Memory B cell (primary cell): Measurements from ENCODE around the gene RASGEF1B.

Source experiments
- ATAC-seq: fragments of 150-1000 bp; cut with Tn5 transposase; 2 replicates; pipeline ENCODE4 v1.10.0; 2021; ENCODE audit warnings: low read depth, mild to moderate bottlenecking, moderate library complexity
- DNase-seq, 2 donors: peaks; one replicate each; pipeline ENCODE4 v3.0.0; 2022; ENCODE audit warnings: low spot score in 2 of 2
- H3K27ac Mint-ChIP-seq: one replicate; pipeline ENCODE4 v1.8.0; 2022; ENCODE audit warnings: mild to moderate bottlenecking, moderate library complexity, mixed read lengths
- H3K27me3 Mint-ChIP-seq: one replicate; pipeline ENCODE4 v1.8.0; 2022; ENCODE audit warnings: mixed read lengths
- H3K36me3 Mint-ChIP-seq: one replicate; pipeline ENCODE4 v1.8.0; 2022; ENCODE audit warnings: mild to moderate bottlenecking, mixed read lengths
- H3K4me1 Mint-ChIP-seq: one replicate; pipeline ENCODE4 v1.8.0; 2022; ENCODE audit warnings: mixed read lengths
- H3K4me3 Mint-ChIP-seq: one replicate; pipeline ENCODE4 v1.8.0; 2022; ENCODE audit warnings: mild to moderate bottlenecking, moderate library complexity, mixed read lengths
- H3K9me3 Mint-ChIP-seq: one replicate; pipeline ENCODE4 v1.8.0; 2022; ENCODE audit warnings: mixed read lengths

Gene RASGEF1B

DNA sequence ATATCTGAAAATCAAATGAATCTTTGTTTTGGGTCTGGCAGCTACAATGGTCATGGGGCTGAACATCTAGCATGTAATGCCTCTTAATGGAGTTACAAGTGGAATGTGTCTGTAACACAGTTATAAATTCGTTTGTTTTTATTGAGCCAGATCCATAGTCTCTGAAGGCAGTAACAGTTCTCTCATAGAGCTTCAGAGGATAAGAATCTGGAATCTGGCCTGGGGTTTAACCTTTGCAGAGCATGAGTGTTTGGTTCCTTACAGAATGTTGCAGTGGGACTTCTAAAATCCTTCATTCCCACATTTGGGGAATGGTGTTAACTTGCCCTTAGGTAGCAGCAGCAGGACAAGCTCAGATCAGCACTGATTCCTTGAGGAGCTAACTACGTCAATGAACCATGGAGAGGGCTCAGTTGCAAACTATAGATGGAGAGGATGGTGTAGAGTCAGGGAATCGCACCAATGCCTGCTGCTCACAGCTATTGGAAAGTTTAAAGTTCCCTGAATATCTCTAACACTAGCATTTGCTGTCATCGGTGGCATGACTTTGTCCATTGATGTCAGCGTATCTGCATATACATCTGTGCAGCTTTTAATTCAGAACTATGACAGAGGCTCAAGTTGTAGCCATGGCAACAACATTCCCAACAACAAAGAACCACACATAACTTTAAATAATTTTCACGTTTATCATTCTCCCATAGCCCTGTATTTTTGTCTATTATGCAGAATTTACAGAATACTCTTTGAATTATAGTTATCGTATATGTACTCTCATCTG lies 72.2 kb downstream of the RASGEF1B start:
- no peak overlapping the region for H3K27ac Mint-ChIP-seq
- no peaks in the 10 kb centered on the region for H3K9me3 Mint-ChIP-seq
- no peak for DNase-seq
- no peaks in the 10 kb centered on the region for H3K4me1 Mint-ChIP-seq
- no peaks in the 10 kb centered on the region for H3K27me3 Mint-ChIP-seq
- no peaks in the 10 kb centered on the region for H3K36me3 Mint-ChIP-seq
- no peak for ATAC-seq
- no peak overlapping the region for H3K4me3 Mint-ChIP-seq

DNA sequence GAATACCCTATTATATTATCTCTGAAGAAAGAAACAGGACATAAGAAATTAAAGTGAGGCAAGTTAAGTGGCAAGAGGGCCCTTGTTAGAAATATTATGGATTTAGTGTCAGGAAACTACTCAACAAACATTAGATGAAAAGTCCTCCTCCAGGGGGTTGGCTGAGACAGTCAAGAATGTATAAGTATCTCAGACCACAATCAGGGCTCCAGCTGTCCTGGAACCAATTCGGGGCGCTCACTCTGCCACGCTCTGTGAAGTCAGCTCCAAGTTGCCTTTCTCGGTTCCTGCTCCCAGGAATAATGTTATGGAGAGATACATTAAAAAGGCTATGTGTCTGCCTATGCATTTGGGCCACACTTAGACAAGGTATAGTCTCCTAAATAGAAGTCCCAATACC lies 73.3 kb downstream of the RASGEF1B start:
- no peak overlapping the region for H3K27ac Mint-ChIP-seq
- DNase-seq (no peak), ATAC-seq (no peak)
- H3K27me3 Mint-ChIP-seq = no peaks in the 10 kb centered on the region
- H3K4me3 Mint-ChIP-seq = no peak overlapping the region
- H3K36me3 Mint-ChIP-seq = no peaks in the 10 kb centered on the region
- no peaks in the 10 kb centered on the region for H3K4me1 Mint-ChIP-seq
- H3K9me3 Mint-ChIP-seq = no peaks in the 10 kb centered on the region

DNA sequence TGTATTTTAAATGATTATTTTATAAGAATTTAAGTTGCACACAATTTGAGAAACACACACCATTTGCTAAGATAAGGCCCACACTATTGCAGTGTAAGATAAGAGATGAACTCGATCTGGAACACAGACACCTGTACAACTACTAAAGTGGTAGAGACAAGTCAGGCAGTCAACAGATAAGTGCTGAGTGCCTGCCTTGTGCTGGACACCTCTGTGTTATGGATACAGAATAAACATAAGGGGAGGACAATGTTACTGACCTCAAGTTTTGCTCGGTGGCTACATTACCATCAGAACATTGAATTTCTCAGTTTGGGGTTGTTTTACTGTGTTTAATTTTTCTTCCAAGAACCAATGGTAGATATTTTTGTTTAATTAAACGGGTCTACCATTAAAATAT lies 74.1 kb downstream of the RASGEF1B start:
- H3K9me3 Mint-ChIP-seq = no peaks in the 10 kb centered on the region
- peaks cover 6% of the 10 kb centered on the region for H3K4me1 Mint-ChIP-seq
- ATAC-seq = no peak
- H3K36me3 Mint-ChIP-seq = no peaks in the 10 kb centered on the region
- no peak overlapping the region for H3K4me3 Mint-ChIP-seq
- H3K27me3 Mint-ChIP-seq = no peaks in the 10 kb centered on the region
- H3K27ac Mint-ChIP-seq = no peak overlapping the region
- DNase-seq = no peak

DNA sequence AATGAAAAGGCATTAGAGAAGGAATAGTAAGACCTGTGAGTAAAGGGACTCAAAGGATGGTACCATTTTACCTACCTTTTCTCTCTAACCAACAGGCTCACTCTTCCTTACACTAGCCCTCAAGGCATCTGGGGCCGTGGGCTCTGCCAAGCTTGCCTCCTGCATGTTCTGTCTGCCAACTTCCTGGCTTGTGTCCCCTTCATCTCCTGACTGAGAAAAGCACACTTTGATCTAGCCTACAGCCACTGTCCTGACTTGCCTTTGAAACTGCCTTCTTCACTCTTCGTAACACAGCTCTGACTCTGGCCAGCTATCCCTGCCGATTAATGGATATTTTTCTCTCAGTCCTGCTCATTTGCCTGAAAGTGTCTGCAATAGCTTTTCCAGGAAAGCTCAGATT lies 76.5 kb downstream of the RASGEF1B start:
- Mint-ChIP-seq H3K36me3 (no peaks in the 10 kb centered on the region), H3K4me1 (peaks cover 6% of the 10 kb centered on the region), H3K9me3 (no peaks in the 10 kb centered on the region), H3K27me3 (no peaks in the 10 kb centered on the region), H3K27ac (no peak overlapping the region), H3K4me3 (no peak overlapping the region)
- no peak for DNase-seq
- no peak for ATAC-seq

DNA sequence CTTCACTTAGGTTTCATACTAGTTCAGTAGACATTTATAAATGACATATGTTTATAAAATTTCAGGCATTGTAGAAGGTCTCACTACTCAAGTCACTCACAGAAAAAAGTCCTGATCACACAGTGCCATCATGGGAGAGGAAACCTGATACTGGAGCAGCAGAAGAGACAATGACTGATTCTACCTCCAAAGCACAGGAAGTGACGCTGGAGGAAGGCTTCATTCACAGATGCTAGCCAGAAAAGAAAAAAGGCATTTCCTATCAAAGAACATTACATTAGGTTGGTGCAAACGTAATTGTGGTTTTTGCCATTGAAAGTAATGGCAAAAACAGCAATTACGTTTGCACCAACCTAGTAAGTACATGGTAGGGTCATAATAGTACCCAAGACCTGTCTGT lies 79.5 kb downstream of the RASGEF1B start:
- DNase-seq (no peak), ATAC-seq (no peak)
- Mint-ChIP-seq H3K9me3 (peaks cover 3% of the 10 kb centered on the region), H3K4me3 (no peak overlapping the region), H3K4me1 (peaks cover 11% of the 10 kb centered on the region), H3K27ac (no peak overlapping the region), H3K36me3 (peaks cover 5% of the 10 kb centered on the region), H3K27me3 (no peaks in the 10 kb centered on the region)

DNA sequence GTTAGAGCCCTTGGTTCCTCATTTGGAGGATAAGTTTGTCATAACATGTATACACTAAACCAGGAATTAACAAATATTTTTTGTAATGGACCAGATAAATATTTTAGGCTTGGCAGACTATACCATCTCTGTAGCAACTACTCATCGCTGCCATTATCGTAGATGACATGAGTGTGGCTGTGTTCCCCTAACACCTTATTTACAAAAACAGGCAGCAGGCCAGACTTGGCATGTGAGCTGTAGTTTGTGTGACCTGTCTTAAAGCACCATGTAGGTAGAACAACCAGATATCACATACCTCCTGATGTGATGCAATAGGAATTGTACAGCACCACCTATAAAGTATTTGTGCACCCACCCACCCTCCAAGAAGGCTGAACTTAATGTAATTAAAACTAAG lies 82.0 kb downstream of the RASGEF1B start:
- Mint-ChIP-seq H3K36me3 (peaks cover 5% of the 10 kb centered on the region), H3K27me3 (peaks cover 2% of the 10 kb centered on the region), H3K9me3 (peaks cover 3% of the 10 kb centered on the region), H3K4me1 (peaks cover 11% of the 10 kb centered on the region), H3K27ac (no peak overlapping the region), H3K4me3 (no peak overlapping the region)
- no peak for ATAC-seq
- DNase-seq = no peak

DNA sequence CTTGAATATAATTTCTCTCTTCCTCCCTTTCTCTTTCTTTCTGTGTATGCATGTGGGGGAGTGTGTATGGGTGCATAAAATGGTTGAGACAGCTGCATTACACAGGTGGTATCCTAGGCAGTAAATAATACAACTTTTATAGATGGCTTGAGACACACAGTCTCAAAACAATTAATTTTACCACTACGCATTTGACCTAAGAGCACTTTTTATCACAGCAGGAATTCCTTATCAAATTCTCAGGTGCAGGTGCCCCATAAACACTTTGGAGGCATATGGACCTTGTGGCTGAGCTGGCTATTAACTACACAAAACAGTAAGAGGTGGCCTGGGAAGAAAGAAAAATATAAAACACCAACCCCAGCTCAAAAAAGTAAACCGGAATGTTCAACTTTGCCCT lies 91.3 kb downstream of the RASGEF1B start:
- Mint-ChIP-seq H3K4me1 (no peaks in the 10 kb centered on the region), H3K9me3 (no peaks in the 10 kb centered on the region), H3K27me3 (peaks cover 11% of the 10 kb centered on the region), H3K4me3 (no peak overlapping the region), H3K36me3 (no peaks in the 10 kb centered on the region), H3K27ac (no peak overlapping the region)
- DNase-seq = no peak
- no peak for ATAC-seq

DNA sequence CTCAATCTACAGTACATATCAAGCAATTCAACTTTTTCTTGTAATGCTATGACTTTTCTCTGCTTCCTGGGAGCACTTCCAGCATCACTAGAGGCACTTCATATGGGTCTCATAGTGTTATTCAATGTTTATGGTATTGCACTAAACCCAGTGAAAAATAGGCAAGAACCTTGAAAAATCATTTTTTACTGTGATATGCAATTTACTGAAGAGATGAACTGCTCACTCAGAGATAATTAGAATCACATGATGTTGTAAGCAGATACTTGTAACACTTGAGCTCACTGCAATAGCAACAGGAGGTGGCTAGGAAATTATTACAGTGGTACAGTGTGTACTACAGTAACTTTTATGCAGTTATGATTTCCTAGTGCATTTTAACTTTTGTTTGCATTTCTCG lies 93.3 kb downstream of the RASGEF1B start:
- H3K27me3 Mint-ChIP-seq = peaks cover 7% of the 10 kb centered on the region
- no peaks in the 10 kb centered on the region for H3K4me1 Mint-ChIP-seq
- H3K36me3 Mint-ChIP-seq = no peaks in the 10 kb centered on the region
- no peaks in the 10 kb centered on the region for H3K9me3 Mint-ChIP-seq
- no peak for DNase-seq
- no peak overlapping the region for H3K4me3 Mint-ChIP-seq
- no peak for ATAC-seq
- no peak overlapping the region for H3K27ac Mint-ChIP-seq

DNA sequence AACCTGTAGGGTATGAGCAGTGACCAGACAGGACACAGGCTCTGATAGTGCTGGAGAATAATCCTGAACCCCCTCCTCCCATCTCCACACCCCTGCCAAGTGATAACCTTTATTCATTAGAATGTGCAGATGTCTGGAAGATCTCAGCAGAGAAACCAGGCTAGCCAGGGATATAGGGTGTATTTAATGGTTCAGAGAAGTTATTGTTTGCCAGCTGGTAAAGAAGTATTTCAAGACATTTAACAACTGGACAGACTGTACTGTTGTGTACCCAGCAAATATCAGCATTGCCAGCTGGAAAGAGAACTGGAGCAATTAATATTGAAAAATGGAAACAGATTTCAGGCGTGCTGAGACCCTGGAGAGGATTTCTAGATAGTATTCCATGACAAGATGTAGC lies 94.5 kb downstream of the RASGEF1B start:
- no peaks in the 10 kb centered on the region for H3K36me3 Mint-ChIP-seq

DNA sequence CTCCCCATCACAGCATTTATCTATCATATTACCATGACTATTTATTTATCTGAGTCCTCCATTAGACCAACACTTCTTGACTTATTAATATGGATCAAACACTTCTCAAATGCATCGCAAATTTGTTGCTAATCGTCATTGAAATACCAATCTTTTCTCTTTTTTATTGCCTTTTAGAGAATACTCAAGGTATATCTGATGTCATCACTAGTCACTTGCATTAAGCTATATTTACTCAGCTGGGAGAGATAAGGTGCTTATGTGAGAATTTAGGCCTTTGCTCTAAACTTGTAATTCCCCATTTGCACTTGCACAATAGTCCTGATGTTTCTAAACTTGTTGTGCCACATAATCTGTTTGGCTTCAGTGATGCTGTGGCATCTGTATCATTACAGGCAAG lies 95.0 kb downstream of the RASGEF1B start:
- Mint-ChIP-seq H3K4me3 (no peak overlapping the region), H3K27ac (no peak overlapping the region), H3K36me3 (no peaks in the 10 kb centered on the region), H3K9me3 (no peaks in the 10 kb centered on the region), H3K4me1 (no peaks in the 10 kb centered on the region), H3K27me3 (peaks cover 4% of the 10 kb centered on the region)
- ATAC-seq (no peak), DNase-seq (no peak)

More for the DNA sequence above, 94.5 kb downstream of the RASGEF1B start:
- Mint-ChIP-seq H3K4me3 (no peak overlapping the region), H3K27me3 (peaks cover 4% of the 10 kb centered on the region), H3K9me3 (no peaks in the 10 kb centered on the region), H3K27ac (no peak overlapping the region), H3K4me1 (no peaks in the 10 kb centered on the region)
- ATAC-seq (no peak), DNase-seq (no peak)
